ENCODE results near the gene MACROH2A1.

- TF ChIP-seq CREB1 (IDR thresholded peaks at IDR 0.05; ENCODE audit: low read depth) (no peak), SRF (IDR thresholded peaks at IDR 0.05; ENCODE audit: low read depth in 2 of 2, low read length in 2 of 2) (no peak), EGR1 (IDR thresholded peaks at IDR 0.05; ENCODE audit: borderline replicate concordance in 1 of 2, low read depth in 2 of 2, low read length in 2 of 2) (no peak), ZNF274 (IDR thresholded peaks at IDR 0.05; ENCODE audit: insufficient read depth, insufficient read length) (no peak), MXI1 (IDR thresholded peaks at IDR 0.05; ENCODE audit: low read depth, low read length) (no peak), TCF7 (IDR thresholded peaks at IDR 0.05; ENCODE audit: borderline replicate concordance) (no peak), EP300 (IDR thresholded peaks at IDR 0.05; ENCODE audit: borderline replicate concordance in 1 of 2, control insufficient read depth in 1 of 2, low read depth in 2 of 2, low read length in 2 of 2) (no peak), POLR2AphosphoS5 (IDR thresholded peaks at IDR 0.05; ENCODE audit: low read length) (no peak), KDM1A (IDR thresholded peaks at IDR 0.05; ENCODE audit: borderline replicate concordance) (no peak), TAF1 (IDR thresholded peaks at IDR 0.05; ENCODE audit: borderline replicate concordance, low read depth, low read length) (no peak), CBFB (IDR thresholded peaks at IDR 0.05; ENCODE audit: low read depth) (no peak)
- TF ChIP-seq, protein P1, sequence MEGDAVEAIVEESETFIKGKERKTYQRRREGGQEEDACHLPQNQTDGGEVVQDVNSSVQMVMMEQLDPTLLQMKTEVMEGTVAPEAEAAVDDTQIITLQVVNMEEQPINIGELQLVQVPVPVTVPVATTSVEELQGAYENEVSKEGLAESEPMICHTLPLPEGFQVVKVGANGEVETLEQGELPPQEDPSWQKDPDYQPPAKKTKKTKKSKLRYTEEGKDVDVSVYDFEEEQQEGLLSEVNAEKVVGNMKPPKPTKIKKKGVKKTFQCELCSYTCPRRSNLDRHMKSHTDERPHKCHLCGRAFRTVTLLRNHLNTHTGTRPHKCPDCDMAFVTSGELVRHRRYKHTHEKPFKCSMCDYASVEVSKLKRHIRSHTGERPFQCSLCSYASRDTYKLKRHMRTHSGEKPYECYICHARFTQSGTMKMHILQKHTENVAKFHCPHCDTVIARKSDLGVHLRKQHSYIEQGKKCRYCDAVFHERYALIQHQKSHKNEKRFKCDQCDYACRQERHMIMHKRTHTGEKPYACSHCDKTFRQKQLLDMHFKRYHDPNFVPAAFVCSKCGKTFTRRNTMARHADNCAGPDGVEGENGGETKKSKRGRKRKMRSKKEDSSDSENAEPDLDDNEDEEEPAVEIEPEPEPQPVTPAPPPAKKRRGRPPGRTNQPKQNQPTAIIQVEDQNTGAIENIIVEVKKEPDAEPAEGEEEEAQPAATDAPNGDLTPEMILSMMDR (IDR thresholded peaks at IDR 0.05 in 2 of 3, conservative IDR thresholded peaks at IDR 0.05 in 1 of 3; ENCODE audit: control insufficient read depth in 2 of 3, extremely low read depth in 1 of 3, insufficient read depth in 1 of 3, low read depth in 3 of 3, low read length in 3 of 3): no peak
- TF ChIP-seq, protein P2, sequence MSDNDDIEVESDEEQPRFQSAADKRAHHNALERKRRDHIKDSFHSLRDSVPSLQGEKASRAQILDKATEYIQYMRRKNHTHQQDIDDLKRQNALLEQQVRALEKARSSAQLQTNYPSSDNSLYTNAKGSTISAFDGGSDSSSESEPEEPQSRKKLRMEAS (IDR thresholded peaks at IDR 0.05; ENCODE audit: low read depth, low read length): no peak
Measured at GRCh38 chr5:135308752-135309151, 90.3 kb downstream of the MACROH2A1 start.
